ENCODE results near the gene DLG3.
"Not testable (repeated sequence)": the region's sequence is repeated elsewhere in the genome, so short reads cannot be mapped to it uniquely, and the experiment has no call there.

The DLG3 gene

DNA sequence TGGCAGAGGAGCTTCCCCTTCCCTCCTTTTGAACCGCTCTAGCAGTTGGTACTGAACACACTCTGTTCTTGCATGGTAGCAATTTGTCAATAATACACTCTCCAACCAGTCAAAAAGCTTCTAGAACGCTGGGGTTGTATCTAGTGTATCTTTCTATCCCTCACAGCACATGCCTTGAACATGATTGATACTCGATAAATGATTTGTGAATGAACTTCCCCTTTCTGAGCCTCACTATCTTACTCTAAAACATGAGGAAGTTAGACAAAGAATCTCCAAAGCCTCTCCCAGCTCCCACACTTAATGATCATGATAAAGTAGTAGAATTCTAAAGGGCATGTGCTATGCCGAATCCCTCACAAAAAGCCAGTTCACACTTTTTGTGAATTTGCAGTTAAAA lies 64.4 kb downstream of the DLG3 start:
- DNase-seq, result no peak

GRCh38 chrX:70515270-70515669 lies 70.6 kb downstream of the DLG3 start:
- DNase-seq, result not testable (repeated sequence)

GRCh38 chrX:70515692-70516091 lies 71.1 kb downstream of the DLG3 start:
- DNase-seq, result not testable (repeated sequence)

- DNase-seq, result no peak
Measured at GRCh38 chrX:70525733-70526132, 81.1 kb downstream of the DLG3 start.

DNA sequence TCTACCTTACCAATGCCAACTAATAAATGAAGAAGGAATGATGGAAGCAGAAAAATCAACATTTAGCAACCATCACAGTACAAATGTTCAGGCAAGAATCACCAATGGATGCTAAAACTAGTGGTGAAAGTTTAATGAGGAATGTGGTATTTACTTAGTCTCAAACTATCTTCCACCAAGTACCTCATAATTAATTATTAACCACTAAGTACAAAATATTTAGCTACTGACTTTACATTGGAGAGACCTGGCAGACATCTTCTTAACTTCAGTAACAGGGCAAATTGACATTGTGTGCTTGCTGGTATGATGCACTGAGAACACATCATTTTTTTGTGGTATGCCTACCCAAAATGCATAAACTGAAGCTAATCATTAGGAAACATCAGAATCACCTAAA lies 82.4 kb downstream of the DLG3 start:
- no peak for DNase-seq

- DNase-seq, result no peak
Measured at GRCh38 chrX:70527610-70528345, 83.1 kb downstream of the DLG3 start.

GRCh38 chrX:70535198-70535597 lies 90.6 kb downstream of the DLG3 start:
- no peak for DNase-seq

DNA sequence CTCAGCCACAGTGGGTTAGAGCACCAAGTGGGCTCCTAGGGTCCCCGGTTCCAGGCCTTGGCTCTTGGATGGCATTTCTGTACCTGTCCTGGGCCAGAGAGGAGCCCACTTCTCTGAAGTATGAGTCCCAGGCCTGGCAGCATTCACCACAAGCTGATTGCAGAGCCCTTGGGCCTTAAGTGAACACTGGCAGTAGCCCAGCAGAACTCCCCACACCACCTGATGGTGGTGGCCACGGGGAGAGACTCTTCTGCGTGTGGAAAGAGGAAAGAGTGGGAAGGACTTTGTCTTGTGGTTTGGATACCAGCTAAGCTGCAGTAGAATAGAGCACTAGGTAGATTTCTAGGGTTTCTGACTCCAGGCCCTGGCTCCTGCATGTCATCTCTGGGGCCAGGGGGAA lies 104.8 kb downstream of the DLG3 start:
- DNase-seq, result no peak

- no peak for DNase-seq
Measured at GRCh38 chrX:70552130-70552704, 107.6 kb downstream of the DLG3 start.

DNA sequence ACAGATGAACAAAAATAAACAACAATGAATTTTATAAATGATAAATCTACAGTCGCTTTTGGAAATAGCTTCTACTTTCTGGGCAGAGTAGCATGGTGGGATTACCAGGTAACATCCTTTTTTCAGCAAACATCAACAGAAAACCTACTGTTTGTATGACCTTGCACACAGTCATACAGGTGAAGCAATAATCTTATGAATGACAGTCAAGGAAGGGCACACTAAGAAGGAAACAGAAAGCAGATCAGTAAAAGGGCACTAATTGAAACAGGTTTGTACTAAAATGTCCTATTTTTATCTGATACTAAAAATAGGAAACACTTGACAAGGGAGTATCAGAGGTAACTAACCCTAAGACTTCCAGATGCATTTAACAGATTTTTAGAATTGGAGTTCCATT lies 108.9 kb downstream of the DLG3 start:
- no peak for DNase-seq

- DNase-seq, result no peak
Measured at GRCh38 chrX:70554081-70554480, 109.4 kb downstream of the DLG3 start.

GRCh38 chrX:70554523-70554922 lies 109.9 kb downstream of the DLG3 start:
- no peak for DNase-seq

GRCh38 chrX:70554948-70555347 lies 110.3 kb downstream of the DLG3 start:
- DNase-seq, result no peak
